Stomach (tissue), 9 donors: Measurements from ENCODE around the gene OR51G2. TPM values are rescaled to one million over a fixed set of nuclear protein-coding genes. Genes with fewer than 3 reads are reported as not detected.

ENCODE experiments used
- DNase-seq, 2 donors: peaks; one replicate each; pipeline versions ENCODE4 v3.0.0 to v3.0.0-alpha.2; 2013 to 2019
- H3K27ac ChIP-seq, 5 donors: fragments of 200-600 bp in 4 of 5; sonication (generic) in 4 of 5; one replicate each; pipeline ENCODE4 v1.5.1; 2013 to 2019; ENCODE audit warnings: mild to moderate bottlenecking in 1 of 5, moderate library complexity in 1 of 5
- H3K27me3 ChIP-seq, 3 donors: fragments of 200-600 bp; sonication (generic); one replicate each; pipeline ENCODE4 v1.5.1; 2017 to 2019; ENCODE audit warnings: mixed run types in 1 of 3
- H3K36me3 ChIP-seq, 4 donors: fragments of 200-600 bp; sonication (generic); 1 replicate in 3 of 4; 2 replicates in 1 of 4; pipeline ENCODE4 v1.5.1; 2016 to 2019
- H3K4me1 ChIP-seq, 4 donors: fragments of 200-600 bp; sonication (generic); one replicate each; pipeline ENCODE4 v1.5.1; 2016 to 2019
- H3K4me3 ChIP-seq, 4 donors: fragments of 200-600 bp; sonication (generic) in 3 of 4; one replicate each; pipeline ENCODE4 v1.5.1; 2016 to 2019; ENCODE audit warnings: mild to moderate bottlenecking in 1 of 4
- H3K9me3 ChIP-seq, 4 donors: fragments of 200-600 bp; sonication (generic); one replicate each; pipeline ENCODE4 v1.5.1; 2016 to 2019
- EP300 ChIP-seq: sonication (generic); formaldehyde crosslinking; IDR thresholded peaks from one replicate; pipeline ENCODE4 v1.6.1; 2017; ENCODE audit warnings: antibody characterized with exemption
- POLR2A ChIP-seq, 4 donors: fragments of 450-650 bp; IDR thresholded peaks; one replicate each; pipeline ENCODE4 v1.6.1; 2016; ENCODE audit warnings: antibody characterized with exemption in 4 of 4, control low read depth in 2 of 4, mild to moderate bottlenecking in 1 of 4, moderate library complexity in 1 of 4
- POLR2AphosphoS5 ChIP-seq, 3 donors: sonication (generic); formaldehyde crosslinking; IDR thresholded peaks; one replicate each; pipeline ENCODE4 v1.6.1; 2016; ENCODE audit warnings: antibody characterized with exemption in 3 of 3
- WGBS, 5 donors: extraction: QIAGEN DNeasy Blood & Tissue Kit in 3 of 5; methylation state at CpG; one replicate each; pipeline versions ENCODE4 v1.1.5 to v1.1.7; 2013 to 2018; 5-methylcytosine and 5-hydroxymethylcytosine counted together
- intact Hi-C: fragments of 100-400 bp; cut with DNase I; formaldehyde crosslinking; loops from one replicate; pipeline ENCODE4 v1.15.1; 2023; ENCODE audit warnings: low total_unique reads
- polyA plus RNA-seq, 3 donors: library from polyadenylated mRNA; stranded (reverse); fragments of 200-250 nt; gene quantifications; one replicate each; pipeline ENCODE4 v1.2.3, GENCODE V29; 2013
- total RNA-seq, 5 donors: library from RNA; depleted of rRNA; stranded (reverse); fragments of >200 nt; gene quantifications; one replicate each; pipeline versions ENCODE4 v1.1.0 to v1.2.3, GENCODE V29; 2014 to 2016
- TF ChIP-seq, protein P1 (sequence below), 7 experiments: fragments of 450-650 bp in 4 of 7; fragments of 200-600 bp in 3 of 7; sonication (generic) in 3 of 7; IDR thresholded peaks; one replicate each; pipeline ENCODE4 v1.5.1; 2016 to 2019; ENCODE audit warnings: antibody characterized with exemption in 7 of 7, control low read depth in 2 of 7, mild to moderate bottlenecking in 1 of 7
- donor health status: healthy with polysubstance abuse.
- donor health status: Bipolar disorder and iron deficiency.
- donor health status: healthy.

Gene OR51G2
- total and polyA plus RNA-seq, 8 donors, result not detected

DNA sequence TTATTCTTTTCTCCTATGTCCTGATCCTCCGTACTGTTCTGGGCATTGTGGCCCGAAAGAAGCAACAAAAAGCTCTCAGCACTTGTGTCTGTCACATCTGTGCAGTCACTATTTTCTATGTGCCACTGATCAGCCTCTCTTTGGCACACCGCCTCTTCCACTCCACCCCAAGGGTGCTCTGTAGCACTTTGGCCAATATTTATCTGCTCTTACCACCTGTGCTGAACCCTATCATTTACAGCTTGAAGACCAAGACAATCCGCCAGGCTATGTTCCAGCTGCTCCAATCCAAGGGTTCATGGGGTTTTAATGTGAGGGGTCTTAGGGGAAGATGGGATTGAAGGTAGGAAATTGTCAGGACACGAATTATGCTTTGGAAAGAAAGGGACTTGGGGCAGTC is 36.6 kb downstream of the OR51G2 start:
- Histone ChIP-seq H3K36me3 (no peaks in the 10 kb centered on the region), H3K27ac (no peak overlapping the region)
- DNase-seq, result no peak

DNA sequence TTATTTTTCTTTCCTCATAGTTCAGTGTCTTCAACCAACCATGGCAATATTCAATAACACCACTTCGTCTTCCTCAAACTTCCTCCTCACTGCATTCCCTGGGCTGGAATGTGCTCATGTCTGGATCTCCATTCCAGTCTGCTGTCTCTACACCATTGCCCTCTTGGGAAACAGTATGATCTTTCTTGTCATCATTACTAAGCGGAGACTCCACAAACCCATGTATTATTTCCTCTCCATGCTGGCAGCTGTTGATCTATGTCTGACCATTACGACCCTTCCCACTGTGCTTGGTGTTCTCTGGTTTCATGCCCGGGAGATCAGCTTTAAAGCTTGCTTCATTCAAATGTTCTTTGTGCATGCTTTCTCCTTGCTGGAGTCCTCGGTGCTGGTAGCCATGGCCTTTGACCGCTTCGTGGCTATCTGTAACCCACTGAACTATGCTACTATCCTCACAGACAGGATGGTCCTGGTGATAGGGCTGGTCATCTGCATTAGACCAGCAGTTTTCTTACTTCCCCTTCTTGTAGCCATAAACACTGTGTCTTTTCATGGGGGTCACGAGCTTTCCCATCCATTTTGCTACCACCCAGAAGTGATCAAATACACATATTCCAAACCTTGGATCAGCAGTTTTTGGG is 37.2 kb downstream of the OR51G2 start, which contains the start of gene OR51T1:
Gene OR51T1 (plus strand): TSS at position 41 of the 641 bp plus-strand sequence. CDS start 0 bp downstream, at position 41.
- Histone ChIP-seq H3K4me1 (no peaks in the 10 kb centered on the region), H3K4me3 (no peak within 1 kb of the TSS), H3K27me3 (no peaks in the 10 kb centered on the region), H3K9me3 (no peaks in the 10 kb centered on the region), H3K27ac (no peak within 1 kb of the TSS), H3K36me3 (no peaks in the 10 kb centered on the region)
- DNase-seq, result no peak
- 69 to 85% (median 83%) methylated on average over 8 of the region's 8 CpGs for WGBS, 5 donors
- intact Hi-C loops, result no loop called here
- no peak for TF ChIP-seq EP300
- TF ChIP-seq POLR2A (IDR thresholded peaks at IDR 0.05), result no peak
- TF ChIP-seq POLR2AphosphoS5 (IDR thresholded peaks at IDR 0.05), result no peak
- TF ChIP-seq, protein P1, sequence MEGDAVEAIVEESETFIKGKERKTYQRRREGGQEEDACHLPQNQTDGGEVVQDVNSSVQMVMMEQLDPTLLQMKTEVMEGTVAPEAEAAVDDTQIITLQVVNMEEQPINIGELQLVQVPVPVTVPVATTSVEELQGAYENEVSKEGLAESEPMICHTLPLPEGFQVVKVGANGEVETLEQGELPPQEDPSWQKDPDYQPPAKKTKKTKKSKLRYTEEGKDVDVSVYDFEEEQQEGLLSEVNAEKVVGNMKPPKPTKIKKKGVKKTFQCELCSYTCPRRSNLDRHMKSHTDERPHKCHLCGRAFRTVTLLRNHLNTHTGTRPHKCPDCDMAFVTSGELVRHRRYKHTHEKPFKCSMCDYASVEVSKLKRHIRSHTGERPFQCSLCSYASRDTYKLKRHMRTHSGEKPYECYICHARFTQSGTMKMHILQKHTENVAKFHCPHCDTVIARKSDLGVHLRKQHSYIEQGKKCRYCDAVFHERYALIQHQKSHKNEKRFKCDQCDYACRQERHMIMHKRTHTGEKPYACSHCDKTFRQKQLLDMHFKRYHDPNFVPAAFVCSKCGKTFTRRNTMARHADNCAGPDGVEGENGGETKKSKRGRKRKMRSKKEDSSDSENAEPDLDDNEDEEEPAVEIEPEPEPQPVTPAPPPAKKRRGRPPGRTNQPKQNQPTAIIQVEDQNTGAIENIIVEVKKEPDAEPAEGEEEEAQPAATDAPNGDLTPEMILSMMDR (IDR thresholded peaks at IDR 0.05), result no peak

More for the DNA sequence above, 36.6 kb downstream of the OR51G2 start:
- intact Hi-C loops, result no loop called here
- Histone ChIP-seq H3K27me3 (no peaks in the 10 kb centered on the region), H3K9me3 (no peaks in the 10 kb centered on the region), H3K4me3 (no peak overlapping the region), H3K4me1 (no peaks in the 10 kb centered on the region)
- 84 to 90% (median 88%) methylated on average over 5 of the region's 5 CpGs for whole genome bisulfite sequencing, 5 donors
- TF ChIP-seq EP300, result no peak
- TF ChIP-seq, protein P1 (IDR thresholded peaks at IDR 0.05), result no peak
- no peak for TF ChIP-seq POLR2A (IDR thresholded peaks at IDR 0.05)
- no peak for TF ChIP-seq POLR2AphosphoS5 (IDR thresholded peaks at IDR 0.05)

DNA sequence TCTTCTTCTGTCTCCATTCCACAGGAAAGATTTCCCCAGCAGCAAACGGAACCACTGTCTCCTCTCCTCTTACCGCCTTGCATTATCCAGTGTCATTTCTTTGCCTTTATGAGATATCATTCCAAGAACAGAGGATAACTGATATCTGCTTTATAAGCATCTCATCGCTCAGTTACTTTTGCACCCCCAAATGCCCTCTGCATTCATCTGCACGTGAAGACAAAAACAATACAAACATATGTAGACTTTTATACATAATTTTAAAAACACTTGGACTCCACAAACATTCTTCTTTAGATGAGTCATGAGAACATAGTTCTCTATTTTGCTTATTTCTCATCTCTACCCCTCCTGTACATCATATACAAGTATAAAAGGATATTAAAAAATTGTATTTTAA is 38.0 kb downstream of the OR51G2 start:
- Histone ChIP-seq H3K27me3 (no peaks in the 10 kb centered on the region), H3K4me3 (no peak overlapping the region), H3K9me3 (no peaks in the 10 kb centered on the region), H3K36me3 (no peaks in the 10 kb centered on the region), H3K27ac (no peak overlapping the region), H3K4me1 (no peaks in the 10 kb centered on the region)
- no peak for TF ChIP-seq POLR2AphosphoS5 (IDR thresholded peaks at IDR 0.05)
- TF ChIP-seq POLR2A (IDR thresholded peaks at IDR 0.05), result no peak
- TF ChIP-seq EP300, result no peak
- TF ChIP-seq, protein P1 (IDR thresholded peaks at IDR 0.05), result no peak
- intact Hi-C loops, result no loop called here
- WGBS, 5 donors, result 79 to 86% (median 82%) methylated on average over 4 of the region's 4 CpGs
- DNase-seq, result no peak

DNA sequence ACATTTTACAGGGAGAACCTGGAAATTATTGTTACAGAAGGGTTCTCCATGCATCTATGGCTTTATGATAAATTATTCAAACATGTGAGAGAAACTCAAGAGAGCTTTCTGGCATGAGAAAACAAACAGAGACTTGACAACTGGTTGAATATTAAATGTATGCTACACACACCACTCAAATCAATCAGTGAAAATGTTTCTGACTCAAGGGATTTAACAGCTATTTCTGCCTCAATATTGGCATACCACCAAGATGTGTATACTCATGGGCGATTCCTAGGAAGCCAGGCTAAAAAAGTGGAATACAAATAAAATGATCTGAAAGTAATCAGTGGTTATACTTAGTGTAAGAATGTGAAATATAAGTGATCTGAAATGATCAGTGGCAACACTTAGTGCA is 53.3 kb downstream of the OR51G2 start:
- DNase-seq, result peak in 1 of 2 donors; percentile 12

More for the DNA sequence above, 53.3 kb downstream of the OR51G2 start:
- Histone ChIP-seq H3K9me3 (peaks cover 0 to 4% (median 0%) of the 10 kb centered on the region in 4 donors), H3K36me3 (no peaks in the 10 kb centered on the region), H3K4me1 (no peaks in the 10 kb centered on the region), H3K4me3 (no peak overlapping the region), H3K27ac (no peak overlapping the region), H3K27me3 (no peaks in the 10 kb centered on the region)
- no peak for TF ChIP-seq POLR2A (IDR thresholded peaks at IDR 0.05)
- TF ChIP-seq, protein P1 (IDR thresholded peaks at IDR 0.05), result no peak
- TF ChIP-seq EP300, result no peak
- TF ChIP-seq POLR2AphosphoS5 (IDR thresholded peaks at IDR 0.05), result no peak
- intact Hi-C loops, result no loop called here
- WGBS, 5 donors, result 22 to 38% (median 32%) methylated on average over 1 of the region's 1 CpG
